Measurements from ENCODE around the gene TSTD1. TPM values are rescaled to one million over a fixed set of nuclear protein-coding genes. Genes with fewer than 3 reads are reported as not detected.

The TSTD1 gene
- total RNA-seq, 1 experiment from 2014 or later: 116 TPM

- BruUV-seq (replicated peaks): no TSS peak
- ChIA-PET RAD21 (ENCODE audit: low non-redundant PET in 1 of 2, low total read pairs in 2 of 2, uncharacterized antibody in 2 of 2, unreplicated experiment in 2 of 2) (no interaction called here), POLR2A (interaction anchor here (1.0 to 2.3 kb wide), 4 partner anchors 18 to 127 kb away, joined by 4 to 24 read pairs (median 4); partner anchors contain the start of genes F11R and PPOX), CTCF (interaction anchor here (1.1 kb wide), 1 partner anchor 18 kb away, joined by 5 read pairs; the partner anchor contains the start of gene F11R)
- peaks cover 12 to 28% of the 10 kb centered on the region in 2 experiments; a peak in 3 of 4 replicates for H3K4me1 ChIP-seq (ENCODE audit: control insufficient read depth in 1 of 2, insufficient read depth in 2 of 2, low read length in 2 of 2)
- no peaks in the 10 kb centered on the region for H4K20me1 ChIP-seq (ENCODE audit: insufficient read depth)
- H3K27ac ChIP-seq (ENCODE audit: low read depth, low read length): peak overlapping the region; percentile 88
- DNase-seq (ENCODE audit: low read depth, low spot score): no peak
- peak overlapping the region in 1 of 2 experiments; percentile 76; a peak in 1 of 4 replicates for H3K4me3 ChIP-seq (replicated peaks in 1 of 2; ENCODE audit: low read depth in 1 of 2, low read length in 2 of 2)
- peaks cover 10 to 31% of the 10 kb centered on the region in 2 experiments; a peak in 3 of 4 replicates for H3K36me3 ChIP-seq (ENCODE audit: control insufficient read depth in 1 of 2, insufficient read depth in 2 of 2, low read length in 2 of 2)
- no peaks in the 10 kb centered on the region for H3K9me3 ChIP-seq (ENCODE audit: control insufficient read depth in 1 of 2, insufficient read depth in 1 of 2, low read depth in 1 of 2, low read length in 2 of 2)
- H3K4me2 ChIP-seq (ENCODE audit: low read length): peak overlapping the region; percentile 90
- peaks cover 36% of the 10 kb centered on the region for H3K79me2 ChIP-seq (ENCODE audit: insufficient read depth, low read length)
- no peak overlapping the region for H2AFZ ChIP-seq (ENCODE audit: low read depth, low read length, poor library complexity, severe bottlenecking)
- H3K9me2 ChIP-seq (ENCODE audit: insufficient read depth): no peaks in the 10 kb centered on the region
- TF ChIP-seq POLR2A (IDR thresholded peaks at IDR 0.05; ENCODE audit: borderline replicate concordance, extremely low read depth, insufficient read depth, insufficient read length) (no peak), JUND (IDR thresholded peaks at IDR 0.05) (no peak), SIN3A (IDR thresholded peaks at IDR 0.05; ENCODE audit: low read depth) (no peak), TCF7L2 (IDR thresholded peaks at IDR 0.05; ENCODE audit: borderline replicate concordance, extremely low read depth, insufficient read depth, insufficient read length) (no peak), EZH2phosphoT487 (IDR thresholded peaks at IDR 0.05; ENCODE audit: borderline replicate concordance) (no peak), CEBPB (IDR thresholded peaks at IDR 0.05; ENCODE audit: low read depth) (no peak), FOSL1 (IDR thresholded peaks at IDR 0.05; ENCODE audit: low read depth) (no peak), SP1 (IDR thresholded peaks at IDR 0.05; ENCODE audit: low read depth) (no peak), RAD21 (IDR thresholded peaks at IDR 0.05; ENCODE audit: low read depth) (no peak)
- TF ChIP-seq, protein P1, sequence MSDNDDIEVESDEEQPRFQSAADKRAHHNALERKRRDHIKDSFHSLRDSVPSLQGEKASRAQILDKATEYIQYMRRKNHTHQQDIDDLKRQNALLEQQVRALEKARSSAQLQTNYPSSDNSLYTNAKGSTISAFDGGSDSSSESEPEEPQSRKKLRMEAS (IDR thresholded peaks at IDR 0.05): no peak
- TF ChIP-seq, protein P2, sequence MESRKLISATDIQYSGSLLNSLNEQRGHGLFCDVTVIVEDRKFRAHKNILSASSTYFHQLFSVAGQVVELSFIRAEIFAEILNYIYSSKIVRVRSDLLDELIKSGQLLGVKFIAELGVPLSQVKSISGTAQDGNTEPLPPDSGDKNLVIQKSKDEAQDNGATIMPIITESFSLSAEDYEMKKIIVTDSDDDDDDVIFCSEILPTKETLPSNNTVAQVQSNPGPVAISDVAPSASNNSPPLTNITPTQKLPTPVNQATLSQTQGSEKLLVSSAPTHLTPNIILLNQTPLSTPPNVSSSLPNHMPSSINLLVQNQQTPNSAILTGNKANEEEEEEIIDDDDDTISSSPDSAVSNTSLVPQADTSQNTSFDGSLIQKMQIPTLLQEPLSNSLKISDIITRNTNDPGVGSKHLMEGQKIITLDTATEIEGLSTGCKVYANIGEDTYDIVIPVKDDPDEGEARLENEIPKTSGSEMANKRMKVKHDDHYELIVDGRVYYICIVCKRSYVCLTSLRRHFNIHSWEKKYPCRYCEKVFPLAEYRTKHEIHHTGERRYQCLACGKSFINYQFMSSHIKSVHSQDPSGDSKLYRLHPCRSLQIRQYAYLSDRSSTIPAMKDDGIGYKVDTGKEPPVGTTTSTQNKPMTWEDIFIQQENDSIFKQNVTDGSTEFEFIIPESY (IDR thresholded peaks at IDR 0.05; ENCODE audit: extremely low read depth, insufficient replicate concordance, low read length): no peak
- H3K9ac ChIP-seq (ENCODE audit: low read length): no peak overlapping the region
- no peak for ATAC-seq
- intact Hi-C loops (cut with micrococcal nuclease): loop anchor here (2.0 kb wide), 1 partner anchor 43 kb away; no protein-coding TSS in a partner anchor
- H3K27me3 ChIP-seq (ENCODE audit: insufficient read depth, low read length): no peaks in the 10 kb centered on the region
These were observed 782 bp upstream of the TSTD1 start for GRCh38 chr1:161039546-161039945.
